ENCODE results near the gene DUSP28.

GRCh38 chr2:240560480-240561324 is 545 bp downstream of the DUSP28 start:
- TF ChIP-seq POLR2A (IDR thresholded peaks at IDR 0.05; ENCODE audit: low read depth, low read length) (peak; percentile 82), PAX5 (IDR thresholded peaks at IDR 0.05; ENCODE audit: insufficient read depth, low read length, severe bottlenecking) (no peak), TAF1 (IDR thresholded peaks at IDR 0.05; ENCODE audit: low read depth, low read length) (peak; percentile 76; the same call in 1 of the 2 replicates)

All from GM12891 (cell line).